GM12878 (cell line): ENCODE measurements around the gene DIAPH2.

ENCODE experiments used
- CEBPB ChIP-seq, 2 experiments: fragments of 150-350 bp in 1 of 2; IDR thresholded peaks; 2 replicates each; pipeline ENCODE4 v1.6.1; 2012 to 2014; ENCODE audit warnings: low read depth in 2 of 2, low read length in 2 of 2, borderline replicate concordance in 1 of 2, inconsistent platforms in 1 of 2
- ZSCAN29 ChIP-seq: fragments of 450-650 bp; IDR thresholded peaks from 2 replicates; pipeline ENCODE4 v1.6.1; 2017; ENCODE audit warnings: mild to moderate bottlenecking, moderate library complexity
- TF ChIP-seq, protein P1 (sequence below), 3 experiments: IDR thresholded peaks in 2 of 3; conservative IDR thresholded peaks in 1 of 3; 2 replicates each; pipeline ENCODE4 v1.5.1; 2011; ENCODE audit warnings: low read depth in 3 of 3, low read length in 3 of 3, mild to moderate bottlenecking in 3 of 3, control low read depth in 2 of 3, moderate library complexity in 2 of 3, inconsistent platforms in 1 of 3, mixed read lengths in 1 of 3; ENCODE audit not compliant: control insufficient read depth in 2 of 3, insufficient read depth in 1 of 3; ENCODE audit errors: extremely low read depth in 1 of 3
- TF ChIP-seq, protein P2 (sequence below): fragments of 450-650 bp; IDR thresholded peaks from 2 replicates; pipeline ENCODE4 v1.6.1; 2016; ENCODE audit warnings: mild to moderate bottlenecking, moderate library complexity, borderline replicate concordance

DNA sequence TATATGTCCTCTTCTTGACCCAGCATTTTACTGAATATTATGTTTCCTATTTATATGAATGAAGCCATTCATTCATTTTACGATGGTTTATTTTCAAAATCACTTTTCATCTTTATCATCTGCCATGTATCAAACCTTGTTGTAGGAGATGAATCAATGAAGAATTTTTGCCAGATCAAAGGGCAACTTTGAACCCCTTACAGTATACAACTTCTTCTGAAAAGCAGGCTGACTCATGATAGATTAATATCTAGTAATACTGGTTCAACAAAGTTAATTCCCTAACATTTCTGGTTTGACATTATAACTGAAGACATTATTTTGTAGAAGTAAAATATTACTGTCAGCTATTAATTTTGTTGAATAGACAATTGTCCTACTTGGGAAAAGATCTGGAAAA, 425.1 kb downstream of the DIAPH2 start:
- TF ChIP-seq, protein P1, sequence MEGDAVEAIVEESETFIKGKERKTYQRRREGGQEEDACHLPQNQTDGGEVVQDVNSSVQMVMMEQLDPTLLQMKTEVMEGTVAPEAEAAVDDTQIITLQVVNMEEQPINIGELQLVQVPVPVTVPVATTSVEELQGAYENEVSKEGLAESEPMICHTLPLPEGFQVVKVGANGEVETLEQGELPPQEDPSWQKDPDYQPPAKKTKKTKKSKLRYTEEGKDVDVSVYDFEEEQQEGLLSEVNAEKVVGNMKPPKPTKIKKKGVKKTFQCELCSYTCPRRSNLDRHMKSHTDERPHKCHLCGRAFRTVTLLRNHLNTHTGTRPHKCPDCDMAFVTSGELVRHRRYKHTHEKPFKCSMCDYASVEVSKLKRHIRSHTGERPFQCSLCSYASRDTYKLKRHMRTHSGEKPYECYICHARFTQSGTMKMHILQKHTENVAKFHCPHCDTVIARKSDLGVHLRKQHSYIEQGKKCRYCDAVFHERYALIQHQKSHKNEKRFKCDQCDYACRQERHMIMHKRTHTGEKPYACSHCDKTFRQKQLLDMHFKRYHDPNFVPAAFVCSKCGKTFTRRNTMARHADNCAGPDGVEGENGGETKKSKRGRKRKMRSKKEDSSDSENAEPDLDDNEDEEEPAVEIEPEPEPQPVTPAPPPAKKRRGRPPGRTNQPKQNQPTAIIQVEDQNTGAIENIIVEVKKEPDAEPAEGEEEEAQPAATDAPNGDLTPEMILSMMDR (IDR thresholded peaks at IDR 0.05 in 2 of 3, conservative IDR thresholded peaks at IDR 0.05 in 1 of 3; ENCODE audit: control insufficient read depth in 2 of 3, extremely low read depth in 1 of 3, insufficient read depth in 1 of 3, low read depth in 3 of 3, low read length in 3 of 3), result no peak
- TF ChIP-seq, protein P2, sequence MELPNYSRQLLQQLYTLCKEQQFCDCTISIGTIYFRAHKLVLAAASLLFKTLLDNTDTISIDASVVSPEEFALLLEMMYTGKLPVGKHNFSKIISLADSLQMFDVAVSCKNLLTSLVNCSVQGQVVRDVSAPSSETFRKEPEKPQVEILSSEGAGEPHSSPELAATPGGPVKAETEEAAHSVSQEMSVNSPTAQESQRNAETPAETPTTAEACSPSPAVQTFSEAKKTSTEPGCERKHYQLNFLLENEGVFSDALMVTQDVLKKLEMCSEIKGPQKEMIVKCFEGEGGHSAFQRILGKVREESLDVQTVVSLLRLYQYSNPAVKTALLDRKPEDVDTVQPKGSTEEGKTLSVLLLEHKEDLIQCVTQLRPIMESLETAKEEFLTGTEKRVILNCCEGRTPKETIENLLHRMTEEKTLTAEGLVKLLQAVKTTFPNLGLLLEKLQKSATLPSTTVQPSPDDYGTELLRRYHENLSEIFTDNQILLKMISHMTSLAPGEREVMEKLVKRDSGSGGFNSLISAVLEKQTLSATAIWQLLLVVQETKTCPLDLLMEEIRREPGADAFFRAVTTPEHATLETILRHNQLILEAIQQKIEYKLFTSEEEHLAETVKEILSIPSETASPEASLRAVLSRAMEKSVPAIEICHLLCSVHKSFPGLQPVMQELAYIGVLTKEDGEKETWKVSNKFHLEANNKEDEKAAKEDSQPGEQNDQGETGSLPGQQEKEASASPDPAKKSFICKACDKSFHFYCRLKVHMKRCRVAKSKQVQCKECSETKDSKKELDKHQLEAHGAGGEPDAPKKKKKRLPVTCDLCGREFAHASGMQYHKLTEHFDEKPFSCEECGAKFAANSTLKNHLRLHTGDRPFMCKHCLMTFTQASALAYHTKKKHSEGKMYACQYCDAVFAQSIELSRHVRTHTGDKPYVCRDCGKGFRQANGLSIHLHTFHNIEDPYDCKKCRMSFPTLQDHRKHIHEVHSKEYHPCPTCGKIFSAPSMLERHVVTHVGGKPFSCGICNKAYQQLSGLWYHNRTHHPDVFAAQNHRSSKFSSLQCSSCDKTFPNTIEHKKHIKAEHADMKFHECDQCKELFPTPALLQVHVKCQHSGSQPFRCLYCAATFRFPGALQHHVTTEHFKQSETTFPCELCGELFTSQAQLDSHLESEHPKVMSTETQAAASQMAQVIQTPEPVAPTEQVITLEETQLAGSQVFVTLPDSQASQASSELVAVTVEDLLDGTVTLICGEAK, result no peak
- TF ChIP-seq CEBPB (IDR thresholded peaks at IDR 0.05; ENCODE audit: borderline replicate concordance in 1 of 2, low read depth in 2 of 2, low read length in 2 of 2) (no peak), ZSCAN29 (no peak)
